Iris pigment epithelial cell (primary cell): ENCODE data around the gene TPST2.
A peak's percentile ranks its signal among the peaks of the same experiment; 100 is the strongest.
"Not testable (repeated sequence)": the region's sequence is repeated elsewhere in the genome, so short reads cannot be mapped to it uniquely, and the experiment has no call there.

Experiments used
- DNase-seq: peaks from one replicate; pipeline ENCODE4 v3.0.0-alpha.2; 2011; ENCODE audit warnings: low read depth

The TPST2 gene

GRCh38 chr22:26589845-26590736 is at the start of gene TPST2:
TSS of gene TPST2 (minus strand) at chr22:26590132. CDS start at chr22:26541630, 48,502 bp downstream.
- DNase-seq, result peak; percentile 71

DNA sequence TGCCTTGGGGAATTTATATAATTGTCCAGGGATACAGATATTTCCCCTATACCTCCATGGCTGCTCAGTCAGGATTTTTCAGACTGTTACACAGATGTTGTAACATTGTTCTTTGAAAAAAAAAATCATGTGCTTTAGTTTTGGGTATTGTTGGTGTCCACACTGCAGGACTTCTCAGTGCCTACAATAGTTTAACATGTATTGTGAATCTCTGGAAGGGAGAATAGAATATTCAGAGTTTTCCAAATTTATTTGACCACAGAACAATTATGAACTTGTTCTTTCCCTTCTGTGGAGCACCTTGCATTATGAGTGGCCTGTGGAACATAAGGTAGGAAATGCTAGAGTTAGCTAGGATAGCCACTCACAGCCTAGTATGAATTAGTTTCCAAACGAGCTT is 46.4 kb upstream of the TPST2 start:
- DNase-seq, result no peak

- DNase-seq, result no peak
Observed at GRCh38 chr22:26635117-26635516, 45.2 kb upstream of the TPST2 start.

- DNase-seq, result no peak
Observed at GRCh38 chr22:26634189-26634588, 44.3 kb upstream of the TPST2 start.

DNA sequence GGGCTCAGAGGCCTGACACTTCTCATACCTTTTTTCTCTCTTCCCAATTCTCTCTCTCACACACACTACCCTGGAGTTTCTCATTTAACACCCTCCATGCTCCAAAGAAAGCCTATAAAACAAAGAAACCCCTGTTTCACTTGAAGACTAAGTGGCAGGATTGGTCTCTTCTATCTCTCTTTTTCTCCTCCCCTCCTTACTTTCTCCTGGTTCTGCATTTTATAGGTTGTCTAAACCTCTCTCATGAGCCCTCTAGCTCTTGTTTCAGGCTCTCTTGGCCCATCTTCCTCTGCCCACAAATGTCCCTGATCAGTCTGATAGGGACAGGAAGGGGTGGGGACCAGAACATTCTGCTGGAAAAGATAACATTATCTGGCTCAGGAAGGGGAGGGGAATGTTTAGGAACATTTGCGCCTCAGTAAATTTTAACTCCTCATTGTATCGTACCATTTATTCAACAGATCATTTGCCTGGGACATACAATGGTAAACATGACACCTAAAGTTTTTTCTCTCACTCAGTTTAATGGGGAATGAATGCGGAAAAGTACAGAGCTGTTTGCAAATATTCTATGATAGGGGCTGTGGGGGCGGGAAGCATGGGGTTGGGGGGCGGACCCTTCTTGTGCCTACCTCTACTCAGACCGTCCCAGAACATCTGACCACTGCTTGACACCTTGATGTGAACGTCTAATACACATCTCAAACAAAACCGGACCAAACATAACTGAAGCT is 42.7 kb upstream of the TPST2 start:
- no peak for DNase-seq

- no peak for DNase-seq
Observed at GRCh38 chr22:26631282-26631681, 41.4 kb upstream of the TPST2 start.

GRCh38 chr22:26629988-26630761 is 40.2 kb upstream of the TPST2 start:
- DNase-seq, result no peak

- DNase-seq, result no peak
Observed at GRCh38 chr22:26624803-26625202, 34.9 kb upstream of the TPST2 start.

DNA sequence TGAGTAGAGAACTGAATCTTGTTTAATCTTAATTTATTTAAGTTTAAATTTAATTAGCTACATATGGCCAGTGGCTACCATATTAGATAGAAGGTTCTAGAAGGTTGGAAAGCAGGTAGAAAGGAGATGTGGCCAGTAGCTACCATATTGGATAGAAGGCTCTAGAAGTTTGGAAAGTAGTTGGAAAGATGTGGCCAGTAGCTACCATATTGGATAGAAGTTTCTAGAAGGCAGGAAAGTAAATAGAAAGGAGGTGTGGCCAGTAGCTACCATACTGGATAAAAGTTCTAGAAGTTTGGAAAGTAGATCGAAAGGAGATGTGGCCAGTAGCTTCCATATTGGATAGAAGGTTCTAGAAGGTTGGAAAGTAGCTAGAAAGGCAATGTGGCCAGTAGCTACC is 34.1 kb upstream of the TPST2 start:
- no peak for DNase-seq

DNA sequence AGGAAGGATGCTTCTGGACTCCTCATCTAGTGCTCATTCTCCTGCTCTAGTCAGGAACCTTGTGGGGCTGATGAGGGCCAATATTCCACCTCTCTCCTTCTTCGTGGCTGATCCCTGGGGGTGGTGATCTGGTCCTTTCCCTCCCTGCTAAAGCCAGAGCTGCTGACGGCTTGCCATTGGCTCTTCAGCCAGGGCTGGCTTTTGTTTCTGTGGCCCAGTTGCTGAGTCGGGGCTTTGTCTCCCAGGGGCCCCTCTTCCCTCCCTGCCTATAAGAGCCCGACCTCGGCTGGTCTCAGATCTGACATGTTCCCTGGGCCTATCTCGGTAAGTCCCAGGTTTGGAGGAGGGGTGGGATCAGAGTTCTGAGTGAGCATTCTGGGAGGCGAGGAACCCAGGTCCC is 31.7 kb upstream of the TPST2 start, which contains the start of gene CRYBA4:
Gene CRYBA4, plus strand, starts transcription at position 301 of the 400 bp plus-strand sequence. CDS start 634 bp downstream, outside the sequence.
- DNase-seq, result no peak

- no peak for DNase-seq
Observed at GRCh38 chr22:26620197-26620596, 30.3 kb upstream of the TPST2 start.

- DNase-seq, result no peak
Observed at GRCh38 chr22:26619510-26619909, 29.6 kb upstream of the TPST2 start.

DNA sequence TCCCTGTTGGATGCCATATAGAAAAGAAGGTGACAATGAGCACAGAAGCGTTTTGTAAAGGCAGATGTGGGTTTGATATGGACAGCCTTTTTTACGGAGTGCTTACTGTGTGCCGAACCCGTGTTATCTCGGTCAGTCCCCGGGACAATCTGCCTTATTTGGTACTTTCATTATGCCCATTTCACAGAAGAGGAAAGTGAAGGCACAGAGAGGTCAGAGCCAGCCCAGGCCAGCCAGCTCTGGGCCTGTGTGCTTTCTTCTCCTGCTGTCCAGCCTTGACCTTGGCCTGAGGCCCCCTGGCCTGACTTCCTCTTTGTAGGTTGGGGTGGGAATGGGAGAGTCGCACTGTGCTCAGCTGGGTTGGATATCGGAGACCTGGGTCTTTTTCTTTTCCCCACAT is 28.5 kb upstream of the TPST2 start:
- DNase-seq, result no peak

DNA sequence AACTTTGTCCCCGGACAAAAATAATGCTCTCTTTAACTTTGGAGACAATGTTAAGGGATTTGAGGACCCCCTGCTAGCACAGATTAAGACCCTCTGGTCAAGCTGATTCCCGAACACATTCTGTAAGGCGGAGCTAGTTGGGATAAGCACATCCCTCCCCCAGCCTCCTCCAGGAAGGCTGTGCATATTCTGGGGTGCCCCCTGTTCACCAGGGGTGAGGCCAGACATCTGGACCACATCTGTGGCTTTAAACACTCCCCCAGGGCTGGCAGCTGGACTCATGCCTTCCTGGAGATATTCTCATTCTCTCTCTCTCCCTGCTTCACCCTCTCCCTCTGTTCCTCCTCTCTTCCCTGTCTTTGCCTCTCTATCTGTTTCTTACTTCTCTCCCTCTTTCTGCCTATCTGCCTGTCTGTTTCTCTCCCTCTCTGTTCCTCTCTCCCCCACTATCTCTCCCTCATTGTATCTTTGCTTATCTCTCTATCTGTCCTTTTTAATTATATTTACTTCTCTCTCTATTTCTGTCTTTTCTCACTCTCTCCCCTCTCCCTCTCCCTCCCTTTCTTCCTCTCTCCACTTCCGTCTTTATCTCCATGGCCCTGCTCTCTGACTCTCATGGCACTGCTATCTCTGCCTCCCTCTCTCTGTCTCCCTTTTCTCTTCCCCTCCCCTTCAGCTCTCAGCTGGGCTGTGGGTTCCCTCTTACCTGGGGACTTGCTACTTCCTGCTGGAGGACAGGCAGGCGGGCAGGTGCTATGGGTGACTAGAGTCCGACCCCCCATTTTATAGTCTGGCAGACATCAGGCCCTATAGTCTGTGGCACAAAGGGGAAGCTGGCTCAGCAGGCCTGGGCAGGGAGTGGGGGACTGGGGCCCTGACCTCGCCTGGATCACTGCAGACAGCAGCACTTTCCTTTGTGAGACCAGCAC is 27.6 kb upstream of the TPST2 start, which contains the start of gene CRYBB1:
Gene CRYBB1, minus strand, starts transcription at position 757 of the 929 bp plus-strand sequence. CDS start 1,708 bp downstream, outside the sequence.
- no peak for DNase-seq

DNA sequence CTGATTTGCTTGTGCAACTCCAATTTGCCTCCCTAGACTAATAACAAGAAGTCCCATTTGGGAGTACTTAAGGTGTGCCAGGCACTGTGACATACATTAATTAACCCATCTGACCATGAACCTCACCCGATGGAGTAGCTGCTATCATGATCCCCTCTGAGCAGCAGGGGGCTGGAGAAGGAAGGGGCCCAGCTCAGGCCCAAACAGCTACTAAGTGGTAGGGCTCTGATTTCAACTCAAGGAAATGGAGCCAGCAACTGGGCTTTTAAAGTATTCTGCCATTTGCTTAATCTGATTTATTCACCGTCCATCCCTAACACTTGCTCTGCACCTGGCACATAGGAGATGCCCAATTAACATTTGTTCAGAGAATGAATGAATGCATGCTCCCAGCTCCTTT is 26.7 kb upstream of the TPST2 start:
- DNase-seq, result no peak

DNA sequence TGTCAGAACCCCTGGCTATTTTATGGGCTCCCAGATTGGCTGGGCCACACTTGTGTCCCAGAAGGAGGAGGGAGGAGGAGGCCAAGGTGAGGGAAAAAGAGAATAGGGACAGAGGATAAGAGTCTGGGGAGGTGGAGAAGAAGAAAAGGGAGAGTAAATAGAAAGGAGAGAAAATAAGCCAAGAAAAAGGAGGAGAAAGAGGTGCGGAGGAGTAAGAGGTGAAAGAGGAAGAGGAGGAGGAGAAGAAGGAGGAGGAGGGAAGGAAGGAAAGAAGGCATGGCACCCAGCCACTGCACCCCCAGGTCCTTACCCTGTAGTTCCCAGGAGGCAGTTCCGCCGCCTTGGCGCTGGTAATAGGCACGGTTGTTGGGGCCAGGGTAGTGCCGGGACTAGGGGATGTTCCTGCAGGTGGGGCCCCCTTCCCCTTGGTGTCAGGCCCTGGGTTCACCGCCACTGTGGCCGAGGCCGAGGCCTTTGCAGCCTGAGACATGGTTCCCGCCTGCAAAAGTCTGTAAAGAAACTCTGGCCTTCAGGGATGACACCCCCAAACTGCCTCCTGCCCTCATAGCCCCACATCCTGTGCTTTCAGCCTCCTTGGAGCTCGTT is 26.0 kb upstream of the TPST2 start:
- DNase-seq, result no peak

DNA sequence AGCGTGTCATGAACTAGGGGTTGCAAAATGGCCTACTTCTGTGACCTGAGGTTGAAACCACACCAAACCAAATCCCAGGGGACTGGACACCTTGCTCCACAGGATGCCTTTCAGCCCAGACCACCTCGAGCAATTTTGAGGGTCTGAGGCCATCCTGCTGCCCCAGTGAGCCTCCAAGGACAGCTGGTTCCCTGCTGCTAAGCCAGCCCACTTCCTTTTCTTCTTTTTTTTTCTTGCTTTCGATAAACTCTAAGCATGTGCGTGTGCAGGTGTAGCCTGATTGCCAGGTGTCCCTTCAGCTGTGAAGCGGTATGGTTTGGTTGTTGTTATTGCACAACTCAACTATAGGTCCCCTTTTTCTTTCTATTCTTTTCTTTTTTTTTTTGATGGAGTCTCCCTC is 25.2 kb upstream of the TPST2 start:
- no peak for DNase-seq

- no peak for DNase-seq
Observed at GRCh38 chr22:26614322-26614721, 24.4 kb upstream of the TPST2 start.

DNA sequence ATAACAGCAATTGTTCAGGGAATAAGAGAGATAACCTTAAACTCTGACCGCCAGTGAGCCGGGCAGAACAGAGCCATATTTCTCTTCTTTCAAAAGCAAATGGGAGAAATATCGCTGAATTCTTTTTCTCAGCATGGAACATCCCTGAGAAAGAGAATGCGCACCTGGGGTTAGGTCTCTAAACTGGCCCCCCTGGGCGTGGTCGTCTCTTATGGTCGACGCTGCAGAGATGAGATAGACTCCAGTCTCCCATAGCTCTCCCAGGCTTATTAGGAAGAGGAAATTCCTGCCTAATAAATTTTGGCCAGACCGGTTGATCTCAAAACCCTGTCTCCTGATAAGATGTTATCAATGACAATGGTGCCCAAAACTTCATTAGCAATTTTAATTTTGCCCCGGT is 23.8 kb upstream of the TPST2 start:
- DNase-seq, result not testable (repeated sequence)

GRCh38 chr22:26612652-26613051 is 22.7 kb upstream of the TPST2 start:
- DNase-seq, result no peak

DNA sequence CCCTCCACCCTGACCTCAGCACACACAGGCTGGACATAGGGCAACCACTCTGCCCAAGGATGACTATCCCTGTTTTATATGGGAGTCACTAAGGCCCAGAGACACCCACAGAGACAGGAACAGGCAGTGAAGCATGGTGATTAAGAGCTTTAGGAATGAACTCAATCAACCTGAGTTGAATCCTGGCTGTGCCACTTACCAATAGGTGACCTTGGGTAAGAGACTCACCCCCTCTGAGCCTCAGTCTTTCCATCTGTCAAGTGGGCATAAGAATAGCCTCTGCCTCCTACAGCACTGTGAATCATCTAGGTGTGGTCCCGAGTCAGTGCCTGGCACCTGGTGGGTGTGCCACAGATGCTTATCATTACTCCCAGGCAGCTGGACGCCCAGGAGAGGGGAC is 21.1 kb upstream of the TPST2 start:
- no peak for DNase-seq
